ENCODE results near the gene DENND6B. TPM values are rescaled to one million over a fixed set of nuclear protein-coding genes. Genes with fewer than 3 reads are reported as not detected.

The DENND6B gene
- total RNA-seq, 1 experiment from 2014 or later: 4.0 TPM

GRCh38 chr22:50289942-50290630, 36.7 kb downstream of the DENND6B start:
- Mint-ChIP-seq H3K4me1 (ENCODE audit: insufficient read depth, unreplicated experiment) (peaks cover 8% of the 10 kb centered on the region), H3K27ac (ENCODE audit: low read depth, unreplicated experiment) (no peak overlapping the region), H3K9me3 (ENCODE audit: unreplicated experiment) (no peaks in the 10 kb centered on the region), H3K36me3 (ENCODE audit: insufficient read depth, unreplicated experiment) (peaks cover 45% of the 10 kb centered on the region), H3K27me3 (ENCODE audit: insufficient read depth, unreplicated experiment) (no peaks in the 10 kb centered on the region), H3K4me3 (ENCODE audit: unreplicated experiment) (no peak overlapping the region)
- BruUV-seq (replicated peaks): TSS peak; percentile 59
- intact Hi-C loops (cut with micrococcal nuclease): no loop called here
- ChIA-PET POLR2A (interaction anchor here (5.9 kb wide), 1 partner anchor 15 kb away, joined by 73 read pairs; the partner anchor contains the start of gene PLXNB2), CTCF (interaction anchor here (0.6 to 1.3 kb wide), 4 partner anchors 14 to 47 kb away, joined by 3 to 5 read pairs (median 4); no protein-coding TSS in a partner anchor)
- no peak for TF ChIP-seq CTCF (IDR thresholded peaks at IDR 0.05; ENCODE audit: unreplicated experiment)
- no peak for DNase-seq (ENCODE audit: unreplicated experiment)

GRCh38 chr22:50289151-50289941, 37.5 kb downstream of the DENND6B start:
- CTCF ChIA-PET: interaction anchor here (0.6 to 1.3 kb wide), 2 partner anchors 13 to 38 kb away, joined by 4 to 5 read pairs; no protein-coding TSS in a partner anchor
- Mint-ChIP-seq H3K36me3 (ENCODE audit: insufficient read depth, unreplicated experiment) (peaks cover 47% of the 10 kb centered on the region), H3K4me3 (ENCODE audit: unreplicated experiment) (no peak overlapping the region), H3K9me3 (ENCODE audit: unreplicated experiment) (no peaks in the 10 kb centered on the region), H3K27me3 (ENCODE audit: insufficient read depth, unreplicated experiment) (no peaks in the 10 kb centered on the region), H3K4me1 (ENCODE audit: insufficient read depth, unreplicated experiment) (peaks cover 8% of the 10 kb centered on the region), H3K27ac (ENCODE audit: low read depth, unreplicated experiment) (no peak overlapping the region)
- intact Hi-C loops (cut with micrococcal nuclease): no loop called here
- TF ChIP-seq CTCF (IDR thresholded peaks at IDR 0.05; ENCODE audit: unreplicated experiment): no peak
- POLR2A ChIA-PET: no interaction called here
- no peak for DNase-seq (ENCODE audit: unreplicated experiment)
- BruUV-seq (replicated peaks): no TSS peak

- Mint-ChIP-seq H3K4me3 (ENCODE audit: unreplicated experiment) (no peak overlapping the region), H3K4me1 (ENCODE audit: insufficient read depth, unreplicated experiment) (peaks cover 4% of the 10 kb centered on the region), H3K27me3 (ENCODE audit: insufficient read depth, unreplicated experiment) (no peaks in the 10 kb centered on the region), H3K27ac (ENCODE audit: low read depth, unreplicated experiment) (no peak overlapping the region), H3K9me3 (ENCODE audit: unreplicated experiment) (no peaks in the 10 kb centered on the region), H3K36me3 (ENCODE audit: insufficient read depth, unreplicated experiment) (peaks cover 63% of the 10 kb centered on the region)
- DNase-seq (ENCODE audit: unreplicated experiment): no peak
- TF ChIP-seq CTCF (IDR thresholded peaks at IDR 0.05; ENCODE audit: unreplicated experiment): no peak
- ChIA-PET POLR2A (no interaction called here), CTCF (no interaction called here)
- intact Hi-C loops (cut with micrococcal nuclease): no loop called here
- BruUV-seq (replicated peaks): no TSS peak
Measured at GRCh38 chr22:50287731-50288130, 39.1 kb downstream of the DENND6B start.

DNA sequence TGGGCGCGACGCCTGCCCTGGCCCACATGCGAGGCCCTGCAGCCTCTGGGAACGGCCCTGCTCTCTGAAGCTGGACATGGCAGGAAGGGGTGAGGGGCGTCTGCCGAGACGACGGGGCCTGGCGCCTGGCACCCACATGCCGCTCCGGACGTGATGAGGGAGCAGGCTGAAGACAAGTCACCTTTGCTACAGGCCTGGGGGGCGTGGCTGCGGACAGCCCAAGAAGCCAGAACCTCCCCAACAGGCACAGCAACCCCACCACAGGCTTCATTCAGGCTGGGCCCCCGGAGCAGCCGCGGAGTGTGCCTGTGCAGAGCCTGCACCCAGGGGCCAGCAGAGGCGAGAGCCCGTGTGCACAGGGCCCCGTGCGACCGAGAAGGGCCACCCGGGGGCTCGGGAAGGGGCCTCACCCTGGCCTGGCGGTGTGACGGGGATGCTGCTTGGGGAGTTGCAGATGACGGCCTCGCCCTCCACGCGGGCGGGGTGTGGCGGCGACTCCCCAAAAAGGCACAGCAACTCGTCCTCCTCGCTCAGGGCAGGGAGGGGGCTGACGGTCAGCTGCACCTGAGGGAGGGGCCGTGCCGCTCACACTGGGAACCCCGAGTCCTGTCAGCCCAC, 40.0 kb downstream of the DENND6B start:
- Mint-ChIP-seq H3K9me3 (ENCODE audit: unreplicated experiment) (no peaks in the 10 kb centered on the region), H3K36me3 (ENCODE audit: insufficient read depth, unreplicated experiment) (peaks cover 68% of the 10 kb centered on the region), H3K27ac (ENCODE audit: low read depth, unreplicated experiment) (no peak overlapping the region), H3K27me3 (ENCODE audit: insufficient read depth, unreplicated experiment) (no peaks in the 10 kb centered on the region), H3K4me1 (ENCODE audit: insufficient read depth, unreplicated experiment) (peaks cover 4% of the 10 kb centered on the region), H3K4me3 (ENCODE audit: unreplicated experiment) (no peak overlapping the region)
- DNase-seq (ENCODE audit: unreplicated experiment): no peak
- intact Hi-C loops (cut with micrococcal nuclease): no loop called here
- no peak for TF ChIP-seq CTCF (IDR thresholded peaks at IDR 0.05; ENCODE audit: unreplicated experiment)
- BruUV-seq (replicated peaks): no TSS peak
- CTCF ChIA-PET: no interaction called here
- POLR2A ChIA-PET: interaction anchor here (1.9 kb wide), 1 partner anchor 15 kb away, joined by 4 read pairs; no protein-coding TSS in a partner anchor
